GM23248 (cell line): ENCODE data around the gene EXOC7. TPM values are rescaled to one million over a fixed set of nuclear protein-coding genes. Genes with fewer than 3 reads are reported as not detected.

Experiments used
- DNase-seq: peaks from one replicate; pipeline ENCODE4 v3.0.0-alpha.2; 2015
- H2AFZ ChIP-seq: fragments of 200-600 bp; sonication (generic); 2 replicates; pipeline ENCODE4 v1.6.1; 2016; ENCODE audit warnings: antibody characterized with exemption
- H3F3A ChIP-seq: fragments of 200-600 bp; sonication (generic); 2 replicates; pipeline ENCODE4 v1.6.1; 2016; ENCODE audit warnings: mild to moderate bottlenecking, antibody characterized with exemption, mixed run types; ENCODE audit not compliant: insufficient read depth
- H3K27ac ChIP-seq: fragments of 200-600 bp; sonication (generic); 2 replicates; pipeline ENCODE4 v1.5.1; 2016; ENCODE audit warnings: mild to moderate bottlenecking
- H3K27me3 ChIP-seq: fragments of 200-600 bp; sonication (generic); replicated peaks from 2 replicates; pipeline ENCODE4 v1.6.1; 2016; ENCODE audit warnings: mild to moderate bottlenecking; ENCODE audit not compliant: insufficient read depth
- H3K36me3 ChIP-seq: fragments of 200-600 bp; sonication (generic); 2 replicates; pipeline ENCODE4 v1.6.1; 2016; ENCODE audit warnings: low read depth, mild to moderate bottlenecking
- H3K4me1 ChIP-seq: fragments of 200-600 bp; sonication (generic); 2 replicates; pipeline ENCODE4 v1.6.1; 2016; ENCODE audit warnings: mild to moderate bottlenecking; ENCODE audit not compliant: insufficient read depth
- H3K4me2 ChIP-seq: fragments of 200-600 bp; sonication (generic); one replicate; pipeline ENCODE4 v1.6.1; 2016; ENCODE audit warnings: mild to moderate bottlenecking; ENCODE audit not compliant: unreplicated experiment
- H3K4me3 ChIP-seq: fragments of 200-600 bp; sonication (generic); 2 replicates; pipeline ENCODE4 v1.5.1; 2016; ENCODE audit warnings: mild to moderate bottlenecking
- H3K79me2 ChIP-seq: fragments of 200-600 bp; sonication (generic); 2 replicates; pipeline ENCODE4 v1.6.1; 2016; ENCODE audit warnings: mild to moderate bottlenecking; ENCODE audit not compliant: insufficient read depth
- H3K9ac ChIP-seq: fragments of 200-600 bp; sonication (generic); 2 replicates; pipeline ENCODE4 v1.6.1; 2016; ENCODE audit warnings: mild to moderate bottlenecking
- H3K9me2 ChIP-seq: fragments of 200-600 bp; sonication (generic); 2 replicates; pipeline ENCODE4 v1.6.1; 2016; ENCODE audit warnings: mixed run types, mild to moderate bottlenecking, moderate library complexity; ENCODE audit not compliant: insufficient read depth
- H3K9me3 ChIP-seq: fragments of 200-600 bp; sonication (generic); one replicate; pipeline ENCODE4 v1.6.1; 2017; ENCODE audit warnings: low read depth
- H4K20me1 ChIP-seq: fragments of 200-600 bp; sonication (generic); 2 replicates; pipeline ENCODE4 v1.6.0; 2016; ENCODE audit not compliant: insufficient read depth
- EZH2 ChIP-seq: fragments of 200-600 bp; sonication (generic); IDR thresholded peaks from 2 replicates; pipeline ENCODE4 v1.6.1; 2018; ENCODE audit warnings: antibody characterized with exemption, mild to moderate bottlenecking; ENCODE audit not compliant: insufficient read depth, poor library complexity, severe bottlenecking
- EZH2phosphoT487 ChIP-seq: fragments of 200-600 bp; sonication (generic); IDR thresholded peaks from 2 replicates; pipeline ENCODE4 v1.6.1; 2018; ENCODE audit warnings: antibody characterized with exemption, moderate library complexity, mild to moderate bottlenecking, low read depth; ENCODE audit not compliant: insufficient read depth
- WGBS, 2 experiments: methylation state at CpG; one replicate each; pipeline ENCODE4 v1.1.6; 2015 to 2017; ENCODE audit warnings: low lambda C conversion rate in 2 of 2, low coverage in 1 of 2; ENCODE audit errors: missing lambda C conversion rate in 2 of 2; 5-methylcytosine and 5-hydroxymethylcytosine counted together
- in situ Hi-C: fragments of 300-500 bp; cut with MboI; formaldehyde crosslinking; loops from 2 replicates; pipeline ENCODE4 v1.15.0; 2020
- polyA plus RNA-seq: library from polyadenylated mRNA; unstranded; fragments of >200 nt; fragmentation: Nextera tagmentation; extraction: Ambion mirVana; gene quantifications from 2 replicates; pipeline ENCODE4 v1.2.1, GENCODE V29; 2016
- total RNA-seq: library from RNA; depleted of rRNA; stranded (reverse); fragments of >200 nt; shearing (Covaris generic); gene quantifications from 2 replicates; pipeline ENCODE4 v1.2.3, GENCODE V29; 2014

EXOC7 gene
- total and polyA plus RNA-seq, 2 experiments from 2014 or later = 88.0 to 101 TPM

- H2AFZ ChIP-seq = peak overlapping the region; percentile 96
- no peaks in the 10 kb centered on the region for H3K36me3 ChIP-seq
- peak overlapping the region; percentile 74 for H3K4me2 ChIP-seq
- H3K9me2 ChIP-seq = no peaks in the 10 kb centered on the region
- H3K9ac ChIP-seq = peak overlapping the region; percentile 81
- H3F3A ChIP-seq = no peaks in the 10 kb centered on the region
- no peaks in the 10 kb centered on the region for H3K4me1 ChIP-seq
- H3K79me2 ChIP-seq = no peaks in the 10 kb centered on the region
- no peaks in the 10 kb centered on the region for H3K27me3 ChIP-seq
- in situ Hi-C loops = loop anchor here (5.0 kb wide), 1 partner anchor 165 kb away; no protein-coding TSS in a partner anchor
- H3K9me3 ChIP-seq = no peaks in the 10 kb centered on the region
- H3K27ac ChIP-seq = no peak overlapping the region
- WGBS, 2 experiments = 38 to 42% methylated on average over 31 to 39 of the region's 42 CpGs
- DNase-seq = peak; percentile 36
- H3K4me3 ChIP-seq = peak overlapping the region; percentile 47; the same call in 1 of the 2 replicates
- H4K20me1 ChIP-seq = no peaks in the 10 kb centered on the region
- TF ChIP-seq EZH2 = no peak
- TF ChIP-seq EZH2phosphoT487 = no peak
Measured at GRCh38 chr17:76121932-76122430, 18.4 kb upstream of the EXOC7 start.

- Histone ChIP-seq H3K9ac (no peak overlapping the region), H2AFZ (no peak overlapping the region), H3K27ac (no peak overlapping the region), H4K20me1 (no peaks in the 10 kb centered on the region), H3F3A (no peaks in the 10 kb centered on the region), H3K27me3 (no peaks in the 10 kb centered on the region), H3K4me3 (no peak overlapping the region), H3K36me3 (no peaks in the 10 kb centered on the region), H3K9me2 (no peaks in the 10 kb centered on the region), H3K9me3 (no peaks in the 10 kb centered on the region), H3K4me2 (no peak overlapping the region), H3K4me1 (no peaks in the 10 kb centered on the region), H3K79me2 (no peaks in the 10 kb centered on the region)
- DNase-seq = no peak
- 86 to 87% methylated on average over 5 of the region's 5 CpGs for WGBS, 2 experiments
- TF ChIP-seq EZH2 (no peak), EZH2phosphoT487 (no peak)
- in situ Hi-C loops = loop anchor here (5.0 kb wide), 1 partner anchor 167 kb away; no protein-coding TSS in a partner anchor
Measured at GRCh38 chr17:76120658-76121008, 17.0 kb upstream of the EXOC7 start.

DNA sequence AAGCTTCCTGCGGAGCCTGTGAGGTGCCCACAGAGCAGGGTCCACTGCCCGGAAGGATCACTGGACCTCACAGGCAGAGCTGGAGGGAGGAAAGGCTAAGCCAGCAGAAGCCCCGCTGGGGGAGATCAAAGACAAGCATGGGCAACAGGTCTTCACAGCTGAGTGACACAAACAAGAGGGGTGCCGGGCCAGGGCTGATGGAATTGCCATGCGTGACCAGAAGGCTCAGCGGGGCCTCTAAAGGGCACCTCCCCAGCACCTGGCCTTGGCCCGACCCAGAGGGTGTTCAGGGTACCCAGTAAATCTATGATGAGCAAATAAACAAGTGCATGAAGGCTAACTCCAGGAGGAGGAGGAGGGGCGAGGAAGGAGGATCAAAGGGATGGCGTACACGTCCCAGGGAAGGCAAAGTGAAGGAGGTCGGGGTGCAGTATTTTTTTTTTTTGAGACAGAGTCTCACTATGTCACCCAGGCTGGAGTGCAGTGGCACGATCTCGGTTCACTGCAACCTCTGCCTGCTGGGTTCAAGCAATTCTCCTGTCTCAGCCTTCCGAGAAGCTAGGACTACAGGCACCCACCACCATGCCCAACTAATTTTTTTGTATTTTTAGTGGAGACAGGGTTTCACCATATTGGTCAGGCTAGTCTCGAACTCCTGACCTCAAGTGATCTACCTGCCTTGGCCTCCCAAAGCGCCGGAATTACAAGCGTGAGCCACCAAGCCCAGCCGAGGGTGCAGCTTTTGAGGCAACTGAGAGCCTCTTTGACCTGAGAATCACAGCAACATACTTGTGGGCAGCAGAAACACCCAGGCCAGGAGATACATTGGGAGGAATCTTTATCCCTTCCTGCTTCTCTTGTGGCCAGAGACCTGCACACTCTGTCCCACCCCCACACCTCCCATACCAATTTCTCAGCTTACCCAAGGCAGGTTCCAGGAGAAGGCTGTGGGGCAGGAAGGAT lies 16.1 kb upstream of the EXOC7 start:
- H3K4me3 ChIP-seq = no peak overlapping the region
- no peaks in the 10 kb centered on the region for H3K36me3 ChIP-seq
- H3K27me3 ChIP-seq = no peaks in the 10 kb centered on the region
- H2AFZ ChIP-seq = no peak overlapping the region
- H3K9ac ChIP-seq = no peak overlapping the region
- in situ Hi-C loops = loop anchor here (5.0 kb wide), 1 partner anchor 168 kb away; no protein-coding TSS in a partner anchor
- H3K4me1 ChIP-seq = no peaks in the 10 kb centered on the region
- no peak for DNase-seq
- no peaks in the 10 kb centered on the region for H4K20me1 ChIP-seq
- no peak overlapping the region for H3K4me2 ChIP-seq
- no peaks in the 10 kb centered on the region for H3K9me2 ChIP-seq
- H3F3A ChIP-seq = no peaks in the 10 kb centered on the region
- no peaks in the 10 kb centered on the region for H3K9me3 ChIP-seq
- H3K79me2 ChIP-seq = no peaks in the 10 kb centered on the region
- 81 to 85% methylated on average over 18 to 19 of the region's 19 CpGs for WGBS, 2 experiments
- no peak overlapping the region for H3K27ac ChIP-seq
- TF ChIP-seq EZH2phosphoT487 (no peak), EZH2 (no peak)

DNA sequence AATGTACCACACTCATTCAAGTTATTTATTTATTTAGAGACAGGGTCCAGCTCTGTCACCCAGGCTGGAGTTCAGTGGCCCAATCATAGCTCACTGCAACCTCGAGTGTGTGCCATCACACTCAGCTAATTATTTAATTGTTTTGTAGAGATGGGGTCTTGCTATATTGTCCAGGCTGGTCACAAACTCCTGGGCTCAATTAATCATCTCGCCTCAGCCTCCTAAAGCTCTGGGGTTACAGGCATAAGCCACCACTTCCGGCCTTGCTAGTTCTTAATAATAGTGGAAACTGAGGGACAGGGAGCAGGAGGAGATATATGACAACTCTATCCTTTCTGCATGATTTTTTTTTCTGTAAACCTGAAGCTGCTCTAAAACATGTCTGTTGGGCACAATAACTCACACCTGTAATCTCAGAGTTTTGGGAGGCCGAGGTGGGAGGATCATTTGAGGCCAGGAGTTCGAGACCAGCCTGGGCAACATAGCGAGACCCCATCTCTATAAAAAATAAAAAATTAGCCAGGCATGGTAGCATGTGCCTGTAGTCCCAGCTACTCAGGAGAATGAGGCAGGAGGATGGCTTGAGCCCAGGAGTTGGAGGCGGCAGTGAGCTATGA lies 11.7 kb upstream of the EXOC7 start:
- no peaks in the 10 kb centered on the region for H3K79me2 ChIP-seq
- no peak for DNase-seq
- H3K9ac ChIP-seq = no peak overlapping the region
- H3K9me3 ChIP-seq = no peaks in the 10 kb centered on the region
- no peaks in the 10 kb centered on the region for H4K20me1 ChIP-seq
- no peak overlapping the region for H2AFZ ChIP-seq
- H3K4me1 ChIP-seq = no peaks in the 10 kb centered on the region
- WGBS, 2 experiments = 68 to 73% methylated on average over 7 of the region's 7 CpGs
- no peak overlapping the region for H3K4me2 ChIP-seq
- H3K27ac ChIP-seq = no peak overlapping the region
- no peaks in the 10 kb centered on the region for H3K36me3 ChIP-seq
- H3K4me3 ChIP-seq = no peak overlapping the region
- no peaks in the 10 kb centered on the region for H3K27me3 ChIP-seq
- in situ Hi-C loops = no loop called here
- no peaks in the 10 kb centered on the region for H3F3A ChIP-seq
- H3K9me2 ChIP-seq = no peaks in the 10 kb centered on the region
- no peak for TF ChIP-seq EZH2phosphoT487
- no peak for TF ChIP-seq EZH2
